Suprapubic skin (tissue), 4 donors: ENCODE data around the gene KRT34. TPM values are rescaled to one million over a fixed set of nuclear protein-coding genes. Genes with fewer than 3 reads are reported as not detected.
A peak's percentile ranks its signal among the peaks of the same experiment; 100 is the strongest.

Experiments used
- DNase-seq, 2 donors: peaks; one replicate each; pipeline ENCODE4 v3.0.0-alpha.2; 2019; ENCODE audit warnings: low spot score in 2 of 2
- H3K27ac ChIP-seq: fragments of 200-600 bp; sonication (generic); one replicate; pipeline ENCODE4 v1.5.1; 2019
- H3K27me3 ChIP-seq: fragments of 200-600 bp; sonication (generic); one replicate; pipeline ENCODE4 v1.5.1; 2019
- H3K36me3 ChIP-seq: fragments of 200-600 bp; sonication (generic); one replicate; pipeline ENCODE4 v1.5.1; 2019
- H3K4me1 ChIP-seq: fragments of 200-600 bp; sonication (generic); one replicate; pipeline ENCODE4 v1.5.1; 2019
- H3K4me3 ChIP-seq: fragments of 200-600 bp; sonication (generic); one replicate; pipeline ENCODE4 v1.5.1; 2019; ENCODE audit warnings: mild to moderate bottlenecking
- H3K9me3 ChIP-seq: fragments of 200-600 bp; sonication (generic); one replicate; pipeline ENCODE4 v1.5.1; 2019
- CTCF ChIP-seq, 2 donors: fragments of 200-600 bp in 1 of 2; fragments of 450-650 bp in 1 of 2; sonication (generic) in 1 of 2; IDR thresholded peaks; one replicate each; pipeline ENCODE4 v1.5.1; 2016 to 2019; ENCODE audit warnings: antibody characterized with exemption in 2 of 2, mild to moderate bottlenecking in 1 of 2, moderate library complexity in 1 of 2
- EP300 ChIP-seq: sonication (generic); formaldehyde crosslinking; IDR thresholded peaks from one replicate; pipeline ENCODE4 v1.6.1; 2017; ENCODE audit warnings: antibody characterized with exemption
- POLR2A ChIP-seq, 2 donors: fragments of 450-650 bp; IDR thresholded peaks; one replicate each; pipeline ENCODE4 v1.6.1; 2017; ENCODE audit warnings: antibody characterized with exemption in 2 of 2, mild to moderate bottlenecking in 2 of 2, moderate library complexity in 2 of 2
- POLR2AphosphoS5 ChIP-seq, 3 donors: sonication (generic); formaldehyde crosslinking; IDR thresholded peaks; one replicate each; pipeline ENCODE4 v1.6.1; 2017; ENCODE audit warnings: antibody characterized with exemption in 3 of 3
- WGBS: methylation state at CpG from one replicate; pipeline ENCODE4 v1.1.5; 2018; 5-methylcytosine and 5-hydroxymethylcytosine counted together
- total RNA-seq, 4 donors: library from RNA; depleted of rRNA; stranded (reverse); fragments of >200 nt; gene quantifications; one replicate each; pipeline ENCODE4 v1.1.0, GENCODE V29; 2016

The KRT34 gene
- total RNA-seq, 4 donors from 2014 or later = 0.56 to 117 (median 22.2) TPM

DNA sequence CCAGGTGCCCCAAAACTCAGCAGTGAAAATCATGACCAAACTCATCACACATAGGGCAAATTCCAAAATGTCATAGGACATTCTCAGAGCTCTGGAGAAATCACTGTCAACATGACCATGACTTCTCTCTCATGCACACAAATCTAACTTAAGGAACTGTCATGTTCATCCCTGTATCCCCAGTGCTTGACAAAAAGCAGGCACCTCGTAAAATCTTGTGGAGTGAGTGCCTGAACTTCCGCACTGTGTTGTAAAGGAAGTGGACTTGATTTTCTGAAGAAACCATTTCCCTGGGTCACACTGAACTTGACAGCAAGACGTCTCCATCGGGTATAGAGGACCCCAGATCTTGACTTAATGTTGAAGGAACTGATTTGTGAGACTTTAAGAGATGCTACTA lies 39.5 kb upstream of the KRT34 start:
- DNase-seq = no peak
- Histone ChIP-seq H3K27ac (no peak overlapping the region), H3K27me3 (peaks cover 5% of the 10 kb centered on the region), H3K4me1 (peaks cover 30% of the 10 kb centered on the region), H3K36me3 (no peaks in the 10 kb centered on the region), H3K9me3 (no peaks in the 10 kb centered on the region), H3K4me3 (no peak overlapping the region)
- 79% methylated on average over 4 of the region's 4 CpGs for WGBS
- TF ChIP-seq POLR2AphosphoS5 (IDR thresholded peaks at IDR 0.05) = no peak
- no peak for TF ChIP-seq POLR2A (IDR thresholded peaks at IDR 0.05)
- TF ChIP-seq CTCF (IDR thresholded peaks at IDR 0.05) = no peak
- TF ChIP-seq EP300 = no peak

GRCh38 chr17:41421116-41421515 lies 39.0 kb upstream of the KRT34 start:
- Histone ChIP-seq H3K27ac (peak overlapping the region; percentile 69), H3K4me3 (no peak overlapping the region), H3K36me3 (no peaks in the 10 kb centered on the region), H3K9me3 (no peaks in the 10 kb centered on the region), H3K27me3 (peaks cover 5% of the 10 kb centered on the region), H3K4me1 (peaks cover 30% of the 10 kb centered on the region)
- no peak for DNase-seq
- TF ChIP-seq CTCF (IDR thresholded peaks at IDR 0.05) (no peak), POLR2AphosphoS5 (IDR thresholded peaks at IDR 0.05) (peak in 1 of 3 donors; percentile 20)
- WGBS = 31% methylated on average over 8 of the region's 9 CpGs

- 38% methylated on average over 4 of the region's 4 CpGs for WGBS
- H3K36me3 ChIP-seq = no peaks in the 10 kb centered on the region
- peaks cover 30% of the 10 kb centered on the region for H3K4me1 ChIP-seq
- TF ChIP-seq POLR2AphosphoS5 (IDR thresholded peaks at IDR 0.05) = no peak
- TF ChIP-seq POLR2A (IDR thresholded peaks at IDR 0.05) = no peak
- no peak for TF ChIP-seq EP300
- no peak for TF ChIP-seq CTCF (IDR thresholded peaks at IDR 0.05)
- H3K27me3 ChIP-seq = peaks cover 5% of the 10 kb centered on the region
- H3K27ac ChIP-seq = peak overlapping the region; percentile 69
- H3K9me3 ChIP-seq = no peaks in the 10 kb centered on the region
- H3K4me3 ChIP-seq = no peak overlapping the region
- no peak for DNase-seq
Observed at GRCh38 chr17:41420134-41420533, 38.0 kb upstream of the KRT34 start.

DNA sequence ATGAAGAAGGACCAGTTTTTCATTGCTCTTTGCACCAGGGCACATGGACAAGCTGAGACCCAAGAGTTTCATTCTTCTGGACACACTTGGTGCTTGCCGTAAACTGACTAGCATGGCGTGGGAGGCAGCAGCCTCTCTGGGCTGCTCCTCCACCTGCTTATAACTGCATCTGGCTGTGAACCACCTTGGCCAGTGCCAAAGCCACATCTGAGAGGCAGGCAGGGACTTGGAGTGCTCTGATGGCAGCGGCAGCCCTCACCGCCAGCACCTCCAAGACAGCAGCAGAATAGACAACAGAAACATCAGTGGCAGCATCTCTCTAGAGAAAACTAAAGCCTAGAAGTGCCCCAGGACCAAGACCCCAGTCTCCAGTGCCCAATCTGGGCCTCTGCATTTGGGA lies 37.6 kb upstream of the KRT34 start:
- H3K4me3 ChIP-seq = no peak overlapping the region
- peaks cover 5% of the 10 kb centered on the region for H3K27me3 ChIP-seq
- peaks cover 30% of the 10 kb centered on the region for H3K4me1 ChIP-seq
- peak overlapping the region; percentile 7 for H3K27ac ChIP-seq
- no peaks in the 10 kb centered on the region for H3K9me3 ChIP-seq
- TF ChIP-seq POLR2AphosphoS5 (IDR thresholded peaks at IDR 0.05) (no peak), POLR2A (IDR thresholded peaks at IDR 0.05) (no peak), EP300 (no peak)
- H3K36me3 ChIP-seq = no peaks in the 10 kb centered on the region
- WGBS = 46% methylated on average over 4 of the region's 4 CpGs
- DNase-seq = no peak

GRCh38 chr17:41418116-41418860 lies 36.2 kb upstream of the KRT34 start:
- DNase-seq = no peak
- H3K4me3 ChIP-seq = no peak overlapping the region
- H3K9me3 ChIP-seq = no peaks in the 10 kb centered on the region
- 52% methylated on average over 7 of the region's 7 CpGs for WGBS
- no peak for TF ChIP-seq CTCF (IDR thresholded peaks at IDR 0.05)
- TF ChIP-seq EP300 = no peak
- no peak for TF ChIP-seq POLR2AphosphoS5 (IDR thresholded peaks at IDR 0.05)
- TF ChIP-seq POLR2A (IDR thresholded peaks at IDR 0.05) = no peak
- peaks cover 30% of the 10 kb centered on the region for H3K4me1 ChIP-seq
- H3K36me3 ChIP-seq = no peaks in the 10 kb centered on the region
- no peak overlapping the region for H3K27ac ChIP-seq
- H3K27me3 ChIP-seq = peaks cover 5% of the 10 kb centered on the region
